Ectodermal cell (in vitro differentiated cells): ENCODE data around the gene FAM83G.

Source experiments
- H3K27ac ChIP-seq: 2 replicates; pipeline ENCODE4 v1.7.0; 2013; ENCODE audit warnings: mild to moderate bottlenecking, low read depth, low read length; ENCODE audit not compliant: insufficient read depth, poor library complexity, severe bottlenecking
- H3K27me3 ChIP-seq: 2 replicates; pipeline ENCODE4 v1.7.0; 2013; ENCODE audit warnings: mild to moderate bottlenecking, low read length; ENCODE audit not compliant: insufficient read depth, control insufficient read depth, poor library complexity, severe bottlenecking
- H3K36me3 ChIP-seq: one replicate; pipeline ENCODE4 v1.7.0; 2013; ENCODE audit warnings: low read length; ENCODE audit not compliant: control insufficient read depth, insufficient read depth
- H3K4me1 ChIP-seq: one replicate; pipeline ENCODE4 v1.7.0; 2013; ENCODE audit warnings: low read length; ENCODE audit not compliant: control insufficient read depth, insufficient read depth
- H3K4me3 ChIP-seq: 2 replicates; pipeline ENCODE4 v1.7.0; 2013; ENCODE audit warnings: low read depth, low read length, control low read depth; ENCODE audit not compliant: insufficient read depth
- H3K9me3 ChIP-seq: 2 replicates; pipeline ENCODE4 v1.7.0; 2013; ENCODE audit warnings: mild to moderate bottlenecking, low read length, moderate library complexity; ENCODE audit not compliant: control insufficient read depth
- WGBS, 2 experiments: methylation state at CpG; one replicate each; pipeline ENCODE4 v1.1.7; 2013; ENCODE audit warnings: missing lambda C conversion rate in 2 of 2; 5-methylcytosine and 5-hydroxymethylcytosine counted together

FAM83G gene

DNA sequence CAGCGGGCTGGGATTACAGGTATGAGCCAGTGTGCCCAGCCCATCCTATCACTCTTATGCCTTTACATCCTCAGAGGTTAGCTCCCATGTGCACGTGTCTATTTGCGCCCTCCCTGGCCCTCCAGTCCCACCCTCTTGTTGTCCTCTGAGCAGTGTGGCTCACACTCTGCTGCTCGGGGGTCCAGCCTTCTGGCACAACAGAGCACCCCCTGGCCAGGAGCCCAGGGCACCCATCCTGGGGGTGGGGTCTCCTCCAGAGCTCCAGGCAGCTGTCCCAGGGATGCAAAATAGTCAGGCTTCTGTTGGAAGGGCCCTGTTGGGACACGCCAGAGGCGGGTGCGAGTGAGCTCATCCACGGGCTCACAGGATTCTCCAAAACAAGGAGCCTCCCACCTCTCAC is 11.7 kb upstream of the FAM83G start:
- no peaks in the 10 kb centered on the region for H3K27me3 ChIP-seq
- no peak overlapping the region for H3K27ac ChIP-seq
- no peaks in the 10 kb centered on the region for H3K4me1 ChIP-seq
- H3K4me3 ChIP-seq: no peak overlapping the region
- WGBS, 2 experiments: 93 to 96% methylated on average over 8 of the region's 8 CpGs
- no peaks in the 10 kb centered on the region for H3K36me3 ChIP-seq
- H3K9me3 ChIP-seq: no peaks in the 10 kb centered on the region

- 88 to 91% methylated on average over 7 of the region's 7 CpGs for WGBS, 2 experiments
- no peak overlapping the region for H3K27ac ChIP-seq
- H3K4me1 ChIP-seq: peaks cover 5% of the 10 kb centered on the region
- no peaks in the 10 kb centered on the region for H3K27me3 ChIP-seq
- H3K4me3 ChIP-seq: no peak overlapping the region
- no peaks in the 10 kb centered on the region for H3K9me3 ChIP-seq
- H3K36me3 ChIP-seq: no peaks in the 10 kb centered on the region
These were observed 10.9 kb upstream of the FAM83G start for GRCh38 chr17:19015428-19015827.

DNA sequence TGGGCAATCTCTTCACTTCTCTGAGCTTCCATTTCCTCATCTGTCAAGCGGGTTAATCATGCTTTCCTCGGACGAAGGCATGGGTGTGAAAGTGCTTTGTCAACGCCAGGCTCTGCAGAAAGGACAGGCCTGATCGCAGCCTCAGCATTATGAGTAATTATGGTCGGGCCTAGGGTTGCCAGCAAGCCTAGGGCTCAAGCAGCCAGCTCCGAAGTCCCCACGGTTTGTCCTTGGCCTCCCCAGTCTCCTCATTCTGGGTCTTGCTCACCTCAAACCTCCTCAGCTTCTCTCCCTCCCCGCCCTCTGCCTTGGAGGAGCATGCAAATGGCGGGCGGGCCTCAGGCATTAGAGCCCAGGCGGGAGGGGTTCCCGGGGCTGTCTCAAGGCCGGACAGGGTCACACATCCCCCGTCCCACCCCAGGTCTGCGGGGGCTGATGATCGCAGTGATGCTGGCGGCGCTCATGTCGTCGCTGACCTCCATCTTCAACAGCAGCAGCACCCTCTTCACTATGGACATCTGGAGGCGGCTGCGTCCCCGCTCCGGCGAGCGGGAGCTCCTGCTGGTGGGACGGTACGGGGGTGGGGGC is 10.2 kb upstream of the FAM83G start:
- no peak overlapping the region for H3K4me3 ChIP-seq
- H3K9me3 ChIP-seq: no peaks in the 10 kb centered on the region
- H3K4me1 ChIP-seq: peaks cover 5% of the 10 kb centered on the region
- no peaks in the 10 kb centered on the region for H3K36me3 ChIP-seq
- no peaks in the 10 kb centered on the region for H3K27me3 ChIP-seq
- H3K27ac ChIP-seq: no peak overlapping the region
- 89 to 92% methylated on average over 28 to 29 of the region's 29 CpGs for whole genome bisulfite sequencing, 2 experiments

DNA sequence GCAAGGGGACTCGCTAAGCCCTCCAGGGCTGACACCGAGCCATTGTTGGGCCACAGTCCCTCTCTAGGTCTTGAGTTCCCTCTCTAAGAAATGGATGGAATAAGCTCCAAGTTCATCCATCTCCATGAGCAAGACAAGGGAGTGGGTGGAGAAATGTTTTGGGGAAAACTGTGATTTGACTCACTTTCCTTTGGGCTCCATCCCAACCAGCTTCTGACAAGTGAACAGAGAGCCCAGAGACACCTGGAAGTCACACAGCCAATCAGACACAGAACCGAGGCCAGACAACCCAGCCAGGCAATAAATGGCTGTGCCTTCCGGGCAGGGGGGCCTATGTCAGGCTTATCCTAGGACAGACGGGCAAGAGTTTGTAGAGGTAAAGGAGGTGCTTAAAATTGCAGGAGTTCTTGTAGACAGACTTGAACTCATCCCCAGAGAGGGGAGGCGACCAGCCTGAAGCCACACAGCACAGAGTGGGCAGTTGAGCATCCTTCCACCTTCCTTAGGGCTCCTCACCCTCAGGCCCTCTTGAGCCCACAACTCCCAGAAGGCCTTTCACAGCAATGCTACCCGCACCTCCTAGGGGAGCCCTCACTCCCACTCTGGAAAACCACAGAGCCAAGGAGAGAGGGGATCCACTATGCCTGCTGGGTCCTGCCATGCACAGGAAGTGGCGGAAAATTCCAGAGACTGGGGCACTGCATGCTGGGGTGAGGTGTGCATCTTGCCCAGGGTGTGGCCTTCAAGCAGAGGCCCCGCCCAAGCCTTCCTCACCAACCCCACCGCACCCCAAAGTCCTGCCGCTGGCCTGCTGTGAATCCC is 9.5 kb upstream of the FAM83G start:
- peaks cover 5% of the 10 kb centered on the region for H3K4me1 ChIP-seq
- H3K27me3 ChIP-seq: no peaks in the 10 kb centered on the region
- H3K27ac ChIP-seq: no peak overlapping the region
- H3K9me3 ChIP-seq: no peaks in the 10 kb centered on the region
- H3K4me3 ChIP-seq: no peak overlapping the region
- H3K36me3 ChIP-seq: no peaks in the 10 kb centered on the region
- 92 to 94% methylated on average over 11 of the region's 11 CpGs for WGBS, 2 experiments

- WGBS, 2 experiments: 94 to 95% methylated on average over 12 of the region's 12 CpGs
These were observed 8.7 kb upstream of the FAM83G start for GRCh38 chr17:19013226-19013625.

GRCh38 chr17:19012171-19013080 is 7.9 kb upstream of the FAM83G start:
- Histone ChIP-seq H3K9me3 (no peaks in the 10 kb centered on the region), H3K27me3 (no peaks in the 10 kb centered on the region), H3K36me3 (no peaks in the 10 kb centered on the region), H3K4me3 (no peak overlapping the region), H3K27ac (no peak overlapping the region), H3K4me1 (peaks cover 5% of the 10 kb centered on the region)
- WGBS, 2 experiments: 91 to 92% methylated on average over 22 of the region's 22 CpGs

More at GRCh38 chr17:19013226-19013625, 8.7 kb upstream of the FAM83G start:
- Histone ChIP-seq H3K9me3 (no peaks in the 10 kb centered on the region), H3K4me3 (no peak overlapping the region), H3K36me3 (no peaks in the 10 kb centered on the region), H3K4me1 (peaks cover 5% of the 10 kb centered on the region), H3K27ac (no peak overlapping the region), H3K27me3 (no peaks in the 10 kb centered on the region)

DNA sequence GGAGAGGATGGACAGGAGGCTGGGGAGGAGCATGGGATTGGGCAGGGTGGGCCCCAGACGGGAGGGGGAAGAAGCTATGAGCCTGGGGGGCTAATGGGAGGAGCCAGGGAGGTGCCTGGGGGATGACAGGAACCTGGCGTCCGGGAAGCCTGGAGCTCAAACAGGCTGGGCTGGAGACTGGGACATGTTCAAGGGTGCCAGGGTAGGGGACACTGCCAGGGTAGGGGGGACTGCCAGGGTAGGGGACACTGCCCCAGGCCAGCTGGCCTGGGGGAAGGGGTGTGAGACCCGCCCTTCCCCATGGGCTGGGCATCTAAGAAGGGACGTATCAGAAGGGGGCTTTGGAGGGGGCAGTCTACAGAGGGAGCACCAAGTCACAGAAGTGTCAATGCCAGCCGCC is 7.0 kb upstream of the FAM83G start:
- Histone ChIP-seq H3K27me3 (no peaks in the 10 kb centered on the region), H3K9me3 (no peaks in the 10 kb centered on the region), H3K4me1 (peaks cover 5% of the 10 kb centered on the region), H3K4me3 (no peak overlapping the region), H3K36me3 (no peaks in the 10 kb centered on the region), H3K27ac (no peak overlapping the region)
- WGBS, 2 experiments: 84 to 89% methylated on average over 6 of the region's 6 CpGs

GRCh38 chr17:19010729-19011505 is 6.4 kb upstream of the FAM83G start:
- WGBS, 2 experiments: 68 to 69% methylated on average over 11 of the region's 11 CpGs
- H3K9me3 ChIP-seq: no peaks in the 10 kb centered on the region
- H3K4me3 ChIP-seq: no peak overlapping the region
- H3K27me3 ChIP-seq: no peaks in the 10 kb centered on the region
- H3K4me1 ChIP-seq: peaks cover 5% of the 10 kb centered on the region
- no peaks in the 10 kb centered on the region for H3K36me3 ChIP-seq
- no peak overlapping the region for H3K27ac ChIP-seq

GRCh38 chr17:19009970-19010369 is 5.4 kb upstream of the FAM83G start:
- H3K36me3 ChIP-seq: no peaks in the 10 kb centered on the region
- H3K4me1 ChIP-seq: peaks cover 5% of the 10 kb centered on the region
- WGBS, 2 experiments: 88 to 91% methylated on average over 12 of the region's 12 CpGs
- H3K9me3 ChIP-seq: no peaks in the 10 kb centered on the region
- H3K4me3 ChIP-seq: no peak overlapping the region
- peaks cover 2% of the 10 kb centered on the region for H3K27me3 ChIP-seq
- no peak overlapping the region for H3K27ac ChIP-seq
